ENCODE results near the gene INSYN1.

The INSYN1 gene

DNA sequence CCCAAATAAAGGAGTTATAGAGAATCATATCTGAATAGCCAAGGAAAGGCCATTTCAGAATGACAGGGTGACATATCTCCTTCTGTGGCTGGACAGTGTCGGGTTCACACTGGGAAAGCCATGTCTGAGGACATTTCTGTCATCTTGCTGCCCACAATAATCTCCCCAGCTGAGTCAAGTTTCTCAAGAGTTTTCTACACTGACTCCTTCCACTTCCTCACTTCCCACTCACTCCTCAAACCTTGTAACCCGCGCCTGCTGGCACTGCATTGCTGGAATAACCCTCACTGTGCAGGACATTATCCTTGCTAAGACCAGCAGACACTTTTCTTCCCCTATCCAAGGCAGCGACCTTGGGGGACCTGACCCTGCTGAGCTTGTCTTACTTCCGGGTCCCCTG, 5.3 kb upstream of the INSYN1 start:
- Histone ChIP-seq H3K4me2 (ENCODE audit: low read depth, low read length, poor library complexity, severe bottlenecking) (no peak overlapping the region), H3K27ac (ENCODE audit: low read depth, low read length) (no peak overlapping the region), H3F3A (ENCODE audit: insufficient read depth) (no peaks in the 10 kb centered on the region), H2AFZ (ENCODE audit: low read depth, low read length, severe bottlenecking) (no peak overlapping the region), H3K79me2 (ENCODE audit: insufficient read depth, low read length) (no peaks in the 10 kb centered on the region), H3K36me3 (ENCODE audit: low read length) (no peaks in the 10 kb centered on the region), H3K9ac (ENCODE audit: low read length) (no peak overlapping the region), H3K9me3 (ENCODE audit: insufficient read depth, low read length) (no peaks in the 10 kb centered on the region), H3K9me2 (replicated peaks; ENCODE audit: insufficient read depth, low read length) (no peaks in the 10 kb centered on the region), H3K4me3 (ENCODE audit: insufficient read depth, low read length, poor library complexity, severe bottlenecking) (no peak overlapping the region), H3K27me3 (ENCODE audit: low read length) (no peaks in the 10 kb centered on the region), H4K20me1 (ENCODE audit: low read depth, low read length) (no peaks in the 10 kb centered on the region)
- TF ChIP-seq EZH2phosphoT487 (conservative IDR thresholded peaks at IDR 0.05; ENCODE audit: low read length), result no peak
- TF ChIP-seq CTCF (IDR thresholded peaks at IDR 0.05; ENCODE audit: insufficient read depth, low read length, poor library complexity, severe bottlenecking), result no peak

- no peaks in the 10 kb centered on the region for H3K79me2 ChIP-seq (ENCODE audit: insufficient read depth, low read length)
- H3K9ac ChIP-seq (ENCODE audit: low read length), result no peak overlapping the region
- H3K9me2 ChIP-seq (replicated peaks; ENCODE audit: insufficient read depth, low read length), result no peaks in the 10 kb centered on the region
- no peaks in the 10 kb centered on the region for H3F3A ChIP-seq (ENCODE audit: insufficient read depth)
- H4K20me1 ChIP-seq (ENCODE audit: low read depth, low read length), result no peaks in the 10 kb centered on the region
- no peaks in the 10 kb centered on the region for H3K27me3 ChIP-seq (ENCODE audit: low read length)
- TF ChIP-seq EZH2phosphoT487 (conservative IDR thresholded peaks at IDR 0.05; ENCODE audit: low read length), result no peak
- TF ChIP-seq CTCF (IDR thresholded peaks at IDR 0.05; ENCODE audit: insufficient read depth, low read length, poor library complexity, severe bottlenecking), result no peak
- no peak overlapping the region for H2AFZ ChIP-seq (ENCODE audit: low read depth, low read length, severe bottlenecking)
- H3K27ac ChIP-seq (ENCODE audit: low read depth, low read length), result no peak overlapping the region
- H3K4me3 ChIP-seq (ENCODE audit: insufficient read depth, low read length, poor library complexity, severe bottlenecking), result no peak overlapping the region
- H3K4me2 ChIP-seq (ENCODE audit: low read depth, low read length, poor library complexity, severe bottlenecking), result no peak overlapping the region
- no peaks in the 10 kb centered on the region for H3K9me3 ChIP-seq (ENCODE audit: insufficient read depth, low read length)
- H3K36me3 ChIP-seq (ENCODE audit: low read length), result no peaks in the 10 kb centered on the region
These were observed 4.4 kb upstream of the INSYN1 start for GRCh38 chr15:73757571-73757970.

DNA sequence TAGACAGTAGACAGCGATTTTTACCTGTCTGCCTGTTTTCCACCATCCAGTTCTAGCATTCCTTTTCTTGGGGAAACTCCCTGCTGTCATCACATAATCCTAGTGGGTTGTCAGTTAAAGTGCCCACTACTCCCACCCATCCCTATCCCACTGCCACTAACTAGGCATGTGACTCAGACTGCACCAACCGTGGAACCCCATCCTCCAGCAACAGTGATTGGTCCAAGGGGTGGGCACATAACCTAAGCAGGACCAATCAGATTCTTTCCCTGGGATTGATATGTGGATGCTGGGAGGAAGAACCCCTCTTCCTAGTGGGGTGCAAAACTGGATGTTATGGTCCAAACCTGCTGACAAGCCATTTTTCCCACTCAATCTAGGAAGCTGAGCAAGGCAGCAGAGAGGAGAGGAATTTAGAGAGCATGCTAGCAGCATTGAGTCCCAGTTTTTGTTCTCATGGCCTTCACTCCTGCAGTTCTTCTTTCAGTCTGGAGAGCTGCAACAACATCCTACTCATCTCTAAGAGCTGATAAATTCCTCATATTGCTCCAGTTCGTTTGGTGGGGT, 3.9 kb upstream of the INSYN1 start:
- H3F3A ChIP-seq (ENCODE audit: insufficient read depth), result no peaks in the 10 kb centered on the region

More for the DNA sequence above, 3.9 kb upstream of the INSYN1 start:
- H3K4me3 ChIP-seq (ENCODE audit: insufficient read depth, low read length, poor library complexity, severe bottlenecking), result no peak overlapping the region
- no peaks in the 10 kb centered on the region for H4K20me1 ChIP-seq (ENCODE audit: low read depth, low read length)
- no peak overlapping the region for H3K4me2 ChIP-seq (ENCODE audit: low read depth, low read length, poor library complexity, severe bottlenecking)
- no peaks in the 10 kb centered on the region for H3K27me3 ChIP-seq (ENCODE audit: low read length)
- H3K79me2 ChIP-seq (ENCODE audit: insufficient read depth, low read length), result no peaks in the 10 kb centered on the region
- H3K9ac ChIP-seq (ENCODE audit: low read length), result no peak overlapping the region
- no peaks in the 10 kb centered on the region for H3K9me2 ChIP-seq (replicated peaks; ENCODE audit: insufficient read depth, low read length)
- no peak overlapping the region for H3K27ac ChIP-seq (ENCODE audit: low read depth, low read length)
- no peaks in the 10 kb centered on the region for H3K36me3 ChIP-seq (ENCODE audit: low read length)
- TF ChIP-seq EZH2phosphoT487 (conservative IDR thresholded peaks at IDR 0.05; ENCODE audit: low read length) (no peak), CTCF (IDR thresholded peaks at IDR 0.05; ENCODE audit: insufficient read depth, low read length, poor library complexity, severe bottlenecking) (no peak)
- H3K9me3 ChIP-seq (ENCODE audit: insufficient read depth, low read length), result no peaks in the 10 kb centered on the region
- H2AFZ ChIP-seq (ENCODE audit: low read depth, low read length, severe bottlenecking), result no peak overlapping the region
